CD4-positive, alpha-beta T cell treated with Interleukin-4 for 4 hours (primary cell): ENCODE measurements around the gene THUMPD1.

ENCODE experiments used
- DNase-seq: peaks from one replicate; pipeline ENCODE4 v3.0.0-alpha.2; 2020

The THUMPD1 gene

DNA sequence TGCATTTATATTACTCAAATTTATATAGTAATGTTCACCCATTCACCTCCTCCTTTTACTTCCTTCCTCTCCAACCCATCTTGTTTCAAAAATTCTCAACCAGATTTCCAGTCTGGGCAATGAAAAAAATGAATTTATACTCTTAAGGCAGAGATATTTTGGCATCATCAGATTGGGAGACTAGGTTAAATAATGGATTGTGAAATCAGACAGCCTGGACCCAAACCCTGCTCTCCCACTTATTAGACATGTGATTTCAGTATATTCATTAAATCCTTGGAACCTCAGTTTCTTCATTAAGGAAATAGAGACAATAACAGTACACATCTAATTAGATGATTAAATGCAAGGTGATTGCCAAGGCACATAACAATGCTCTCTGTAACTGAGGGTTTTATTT lies 52.0 kb downstream of the THUMPD1 start:
- no peak for DNase-seq

DNA sequence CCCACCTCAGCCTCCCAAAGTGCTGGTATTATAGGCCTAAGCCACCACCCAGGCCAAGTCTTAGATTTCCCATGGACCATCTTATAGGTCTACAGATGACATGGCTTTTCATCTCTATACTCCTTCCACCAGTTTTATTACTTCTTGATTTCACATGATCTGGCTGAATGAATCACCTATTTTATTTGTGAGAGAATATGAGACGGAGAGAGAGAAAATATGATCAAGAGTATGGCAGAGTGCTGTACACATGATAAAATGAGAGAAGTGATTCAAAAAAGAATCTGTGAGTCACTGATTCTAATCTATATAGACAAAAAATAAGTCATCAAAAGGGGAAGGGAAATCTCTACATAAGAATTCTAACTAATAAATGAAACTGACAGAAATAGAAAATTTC lies 57.8 kb downstream of the THUMPD1 start:
- no peak for DNase-seq
